AG04449 (cell line): Measurements from ENCODE around the gene AK4.

ENCODE experiments used
- CTCF ChIA-PET: fragments of 350-600 bp; formaldehyde crosslinking; extraction: SDS; loops from one replicate; lab custom pipeline; 2021; ENCODE audit warnings: antibody characterized with exemption; lab: Yijun Ruan, JAX
- POLR2A ChIA-PET: fragments of 400-600, 350-600 bp; formaldehyde crosslinking; extraction: SDS; loops from one replicate; lab custom pipeline; 2020; ENCODE audit warnings: antibody characterized with exemption, inconsistent platforms; lab: Yijun Ruan, JAX
- DNase-seq: peaks from one replicate; pipeline ENCODE4 v3.0.0-alpha.2; 2010; ENCODE audit warnings: low read depth, low spot score
- H3K4me3 ChIP-seq: 2 replicates; pipeline ENCODE4 v1.5.1; 2011; ENCODE audit warnings: low read depth, mild to moderate bottlenecking, control low read depth, low read length
- TF ChIP-seq, protein P1 (sequence below): IDR thresholded peaks from one replicate; pipeline ENCODE4 v1.5.1; 2011; ENCODE audit warnings: mild to moderate bottlenecking, moderate library complexity, low read length, control low read depth, inconsistent platforms; ENCODE audit not compliant: insufficient read depth; ENCODE audit errors: missing control alignments

Gene AK4

DNA sequence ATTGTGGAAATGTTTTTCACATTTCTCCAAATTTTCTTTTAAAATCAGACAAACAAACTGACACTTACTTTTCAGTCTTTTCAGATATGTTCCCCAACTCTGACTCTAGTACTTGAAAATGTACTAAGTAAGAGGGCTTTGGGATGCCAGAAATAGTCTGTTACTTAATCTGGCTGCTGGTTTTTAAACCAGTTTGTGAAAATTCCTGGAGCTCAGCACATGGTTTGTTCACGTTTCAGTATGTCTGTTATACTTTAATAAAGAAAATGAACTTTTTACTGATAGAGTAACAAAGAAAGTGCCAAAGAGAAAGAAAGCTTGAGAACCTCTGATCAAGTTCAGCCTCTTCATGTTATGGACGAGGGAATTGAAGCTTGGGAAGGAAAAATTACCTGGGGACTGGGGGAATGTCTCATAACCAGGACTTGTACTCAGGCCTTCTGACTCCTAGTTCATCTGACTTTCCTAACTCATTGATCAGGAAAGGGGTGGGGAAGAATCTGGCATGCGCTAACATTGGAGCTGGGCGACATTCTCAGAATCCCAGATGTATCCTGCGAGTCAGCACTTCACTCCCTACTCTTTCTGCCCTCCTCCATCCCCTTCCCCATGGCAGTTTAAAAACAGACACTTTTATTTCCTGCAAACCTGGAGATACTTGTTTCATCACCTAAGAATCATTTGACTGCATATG is 130.5 kb downstream of the AK4 start:
- CTCF ChIA-PET = interaction anchor here (1.6 kb wide), 1 partner anchor 23 kb away, joined by 3 read pairs; no protein-coding TSS in a partner anchor

GRCh38 chr1:65279070-65279779 is 131.2 kb downstream of the AK4 start:
- ChIA-PET CTCF (interaction anchor here (1.6 kb wide), 1 partner anchor 24 kb away, joined by 3 read pairs; no protein-coding TSS in a partner anchor), POLR2A (no interaction called here)
- no peak for DNase-seq
- TF ChIP-seq, protein P1, sequence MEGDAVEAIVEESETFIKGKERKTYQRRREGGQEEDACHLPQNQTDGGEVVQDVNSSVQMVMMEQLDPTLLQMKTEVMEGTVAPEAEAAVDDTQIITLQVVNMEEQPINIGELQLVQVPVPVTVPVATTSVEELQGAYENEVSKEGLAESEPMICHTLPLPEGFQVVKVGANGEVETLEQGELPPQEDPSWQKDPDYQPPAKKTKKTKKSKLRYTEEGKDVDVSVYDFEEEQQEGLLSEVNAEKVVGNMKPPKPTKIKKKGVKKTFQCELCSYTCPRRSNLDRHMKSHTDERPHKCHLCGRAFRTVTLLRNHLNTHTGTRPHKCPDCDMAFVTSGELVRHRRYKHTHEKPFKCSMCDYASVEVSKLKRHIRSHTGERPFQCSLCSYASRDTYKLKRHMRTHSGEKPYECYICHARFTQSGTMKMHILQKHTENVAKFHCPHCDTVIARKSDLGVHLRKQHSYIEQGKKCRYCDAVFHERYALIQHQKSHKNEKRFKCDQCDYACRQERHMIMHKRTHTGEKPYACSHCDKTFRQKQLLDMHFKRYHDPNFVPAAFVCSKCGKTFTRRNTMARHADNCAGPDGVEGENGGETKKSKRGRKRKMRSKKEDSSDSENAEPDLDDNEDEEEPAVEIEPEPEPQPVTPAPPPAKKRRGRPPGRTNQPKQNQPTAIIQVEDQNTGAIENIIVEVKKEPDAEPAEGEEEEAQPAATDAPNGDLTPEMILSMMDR = no peak
- H3K4me3 ChIP-seq = no peak overlapping the region

More for the DNA sequence above, 130.5 kb downstream of the AK4 start:
- TF ChIP-seq, protein P1 = no peak
- H3K4me3 ChIP-seq = no peak overlapping the region
- DNase-seq = no peak
- POLR2A ChIA-PET = no interaction called here
